Immature natural killer cell (primary cell): ENCODE results near the gene DCHS1. TPM values are rescaled to one million over a fixed set of nuclear protein-coding genes. Genes with fewer than 3 reads are reported as not detected.

Experiments
- DNase-seq, 3 donors: peaks; one replicate each; pipeline ENCODE4 v3.0.0; 2022; ENCODE audit warnings: mixed read lengths in 1 of 3
- H3K27ac Mint-ChIP-seq, 6 donors: one replicate each; pipeline ENCODE4 v1.8.0; 2020; ENCODE audit warnings: mixed read lengths in 6 of 6, mild to moderate bottlenecking in 5 of 6, inconsistent platforms in 4 of 6, moderate library complexity in 3 of 6
- H3K27me3 Mint-ChIP-seq, 3 donors: one replicate each; pipeline ENCODE4 v1.8.0; 2020 to 2021; ENCODE audit warnings: low read depth in 3 of 3, mild to moderate bottlenecking in 3 of 3, mixed read lengths in 3 of 3, moderate library complexity in 3 of 3, inconsistent platforms in 1 of 3
- H3K36me3 Mint-ChIP-seq, 3 donors: one replicate each; pipeline ENCODE4 v1.8.0; 2020; ENCODE audit warnings: mixed read lengths in 3 of 3, inconsistent platforms in 2 of 3, mild to moderate bottlenecking in 2 of 3
- H3K4me1 Mint-ChIP-seq, 2 donors: one replicate each; pipeline ENCODE4 v1.8.0; 2020; ENCODE audit warnings: inconsistent platforms in 2 of 2, mild to moderate bottlenecking in 2 of 2, mixed read lengths in 2 of 2, moderate library complexity in 1 of 2
- H3K4me3 Mint-ChIP-seq, 5 donors: one replicate each; pipeline ENCODE4 v1.8.0; 2020; ENCODE audit warnings: mild to moderate bottlenecking in 5 of 5, mixed read lengths in 5 of 5, inconsistent platforms in 3 of 5, moderate library complexity in 3 of 5
- H3K9me3 Mint-ChIP-seq, 6 donors: one replicate each; pipeline ENCODE4 v1.8.0; 2020; ENCODE audit warnings: mild to moderate bottlenecking in 6 of 6, mixed read lengths in 6 of 6, inconsistent platforms in 4 of 6, moderate library complexity in 3 of 6
- polyA plus RNA-seq, 3 donors: library from polyadenylated mRNA; unstranded; fragments of 300-500 nt; fragmentation: Illumina TruSeq; gene quantifications; one replicate each; pipeline ENCODE4 v1.2.3, GENCODE V29; 2021

Gene DCHS1
- polyA plus RNA-seq, 3 donors from 2014 or later: 0.10 to 0.11 TPM; not detected in 1

- no peak for DNase-seq
- no peaks in the 10 kb centered on the region for H3K4me1 Mint-ChIP-seq
- H3K36me3 Mint-ChIP-seq: no peaks in the 10 kb centered on the region
- no peak overlapping the region for H3K27ac Mint-ChIP-seq
- H3K9me3 Mint-ChIP-seq: no peaks in the 10 kb centered on the region
- no peak overlapping the region for H3K4me3 Mint-ChIP-seq
- no peaks in the 10 kb centered on the region for H3K27me3 Mint-ChIP-seq
These were observed 7.1 kb downstream of the DCHS1 start for GRCh38 chr11:6648501-6648900.

GRCh38 chr11:6647836-6648235 is 7.8 kb downstream of the DCHS1 start:
- H3K36me3 Mint-ChIP-seq: no peaks in the 10 kb centered on the region
- no peaks in the 10 kb centered on the region for H3K27me3 Mint-ChIP-seq
- DNase-seq: no peak
- no peak overlapping the region for H3K27ac Mint-ChIP-seq
- H3K4me3 Mint-ChIP-seq: no peak overlapping the region
- H3K4me1 Mint-ChIP-seq: no peaks in the 10 kb centered on the region
- H3K9me3 Mint-ChIP-seq: no peaks in the 10 kb centered on the region

GRCh38 chr11:6646918-6647679 is 8.5 kb downstream of the DCHS1 start:
- Mint-ChIP-seq H3K36me3 (no peaks in the 10 kb centered on the region), H3K27me3 (no peaks in the 10 kb centered on the region), H3K4me3 (no peak overlapping the region), H3K27ac (no peak overlapping the region), H3K9me3 (no peaks in the 10 kb centered on the region), H3K4me1 (no peaks in the 10 kb centered on the region)
- DNase-seq: peak; percentile 15 to 25 (median 16)

GRCh38 chr11:6646576-6646917 is 9.1 kb downstream of the DCHS1 start:
- Mint-ChIP-seq H3K9me3 (no peaks in the 10 kb centered on the region), H3K27me3 (no peaks in the 10 kb centered on the region), H3K36me3 (no peaks in the 10 kb centered on the region), H3K27ac (no peak overlapping the region), H3K4me1 (no peaks in the 10 kb centered on the region), H3K4me3 (no peak overlapping the region)
- DNase-seq: peak in 1 of 3 donors; percentile 15

- H3K27me3 Mint-ChIP-seq: no peaks in the 10 kb centered on the region
- no peaks in the 10 kb centered on the region for H3K4me1 Mint-ChIP-seq
- H3K27ac Mint-ChIP-seq: no peak overlapping the region
- no peaks in the 10 kb centered on the region for H3K36me3 Mint-ChIP-seq
- no peaks in the 10 kb centered on the region for H3K9me3 Mint-ChIP-seq
- no peak overlapping the region for H3K4me3 Mint-ChIP-seq
- peak; percentile 29 to 33 (median 32) for DNase-seq
These were observed 9.5 kb downstream of the DCHS1 start for GRCh38 chr11:6646071-6646470.

GRCh38 chr11:6642957-6643356 is 12.7 kb downstream of the DCHS1 start:
- H3K4me3 Mint-ChIP-seq: no peak overlapping the region

GRCh38 chr11:6640985-6641701 is 14.5 kb downstream of the DCHS1 start:
- Mint-ChIP-seq H3K27me3 (peaks cover 0 to 3% (median 0%) of the 10 kb centered on the region in 3 donors), H3K4me3 (no peak overlapping the region), H3K36me3 (no peaks in the 10 kb centered on the region), H3K4me1 (no peaks in the 10 kb centered on the region), H3K27ac (no peak overlapping the region), H3K9me3 (no peaks in the 10 kb centered on the region)
- no peak for DNase-seq

More at GRCh38 chr11:6642957-6643356, 12.7 kb downstream of the DCHS1 start:
- no peak overlapping the region for H3K27ac Mint-ChIP-seq
- DNase-seq: no peak
- H3K27me3 Mint-ChIP-seq: peaks cover 0 to 3% (median 0%) of the 10 kb centered on the region in 3 donors
- H3K36me3 Mint-ChIP-seq: no peaks in the 10 kb centered on the region
- H3K9me3 Mint-ChIP-seq: no peaks in the 10 kb centered on the region
- H3K4me1 Mint-ChIP-seq: no peaks in the 10 kb centered on the region

GRCh38 chr11:6640036-6640984 is 15.3 kb downstream of the DCHS1 start:
- Mint-ChIP-seq H3K27me3 (peaks cover 0 to 3% (median 0%) of the 10 kb centered on the region in 3 donors), H3K9me3 (no peaks in the 10 kb centered on the region), H3K27ac (no peak overlapping the region)

GRCh38 chr11:6638429-6638828 is 17.2 kb downstream of the DCHS1 start:
- no peak overlapping the region for H3K27ac Mint-ChIP-seq
- H3K4me1 Mint-ChIP-seq: no peaks in the 10 kb centered on the region
- H3K4me3 Mint-ChIP-seq: no peak overlapping the region
- H3K27me3 Mint-ChIP-seq: peaks cover 0 to 3% (median 0%) of the 10 kb centered on the region in 3 donors
- DNase-seq: no peak
- H3K36me3 Mint-ChIP-seq: no peaks in the 10 kb centered on the region
- H3K9me3 Mint-ChIP-seq: no peaks in the 10 kb centered on the region

More at GRCh38 chr11:6640036-6640984, 15.3 kb downstream of the DCHS1 start:
- Mint-ChIP-seq H3K4me3 (no peak overlapping the region), H3K36me3 (no peaks in the 10 kb centered on the region), H3K4me1 (no peaks in the 10 kb centered on the region)
- DNase-seq: no peak

GRCh38 chr11:6637871-6638270 is 17.7 kb downstream of the DCHS1 start:
- H3K9me3 Mint-ChIP-seq: no peaks in the 10 kb centered on the region
- H3K36me3 Mint-ChIP-seq: no peaks in the 10 kb centered on the region
- H3K27me3 Mint-ChIP-seq: peaks cover 0 to 3% (median 0%) of the 10 kb centered on the region in 3 donors
- H3K27ac Mint-ChIP-seq: no peak overlapping the region
- no peak for DNase-seq
- no peaks in the 10 kb centered on the region for H3K4me1 Mint-ChIP-seq
- no peak overlapping the region for H3K4me3 Mint-ChIP-seq

GRCh38 chr11:6636480-6636879 is 19.1 kb downstream of the DCHS1 start:
- H3K9me3 Mint-ChIP-seq: no peaks in the 10 kb centered on the region
- peaks cover 0 to 3% (median 0%) of the 10 kb centered on the region in 3 donors for H3K27me3 Mint-ChIP-seq
- DNase-seq: no peak

GRCh38 chr11:6635082-6635932 is 20.3 kb downstream of the DCHS1 start:
- H3K4me3 Mint-ChIP-seq: no peak overlapping the region
- no peaks in the 10 kb centered on the region for H3K9me3 Mint-ChIP-seq
- H3K36me3 Mint-ChIP-seq: no peaks in the 10 kb centered on the region
- H3K27me3 Mint-ChIP-seq: peaks cover 0 to 3% (median 0%) of the 10 kb centered on the region in 3 donors
- H3K27ac Mint-ChIP-seq: no peak overlapping the region
- DNase-seq: no peak
- no peaks in the 10 kb centered on the region for H3K4me1 Mint-ChIP-seq

More at GRCh38 chr11:6636480-6636879, 19.1 kb downstream of the DCHS1 start:
- H3K36me3 Mint-ChIP-seq: no peaks in the 10 kb centered on the region
- H3K27ac Mint-ChIP-seq: no peak overlapping the region
- no peak overlapping the region for H3K4me3 Mint-ChIP-seq
- no peaks in the 10 kb centered on the region for H3K4me1 Mint-ChIP-seq

GRCh38 chr11:6634534-6634933 is 21.1 kb downstream of the DCHS1 start:
- H3K27me3 Mint-ChIP-seq: peaks cover 0 to 2% (median 0%) of the 10 kb centered on the region in 3 donors
- DNase-seq: no peak
- no peaks in the 10 kb centered on the region for H3K36me3 Mint-ChIP-seq
- no peaks in the 10 kb centered on the region for H3K4me1 Mint-ChIP-seq
- H3K9me3 Mint-ChIP-seq: no peaks in the 10 kb centered on the region
- H3K4me3 Mint-ChIP-seq: no peak overlapping the region
- no peak overlapping the region for H3K27ac Mint-ChIP-seq
